Panc1 (cell line): ENCODE data around the gene BOLA2B.
"Not testable (repeated sequence)": the region's sequence is repeated elsewhere in the genome, so short reads cannot be mapped to it uniquely, and the experiment has no call there.

Experiments
- POLR2AphosphoS5 ChIP-seq: IDR thresholded peaks from 2 replicates; pipeline ENCODE4 v1.6.1; 2012; ENCODE audit warnings: mild to moderate bottlenecking, low read depth, low read length, moderate library complexity
- TF ChIP-seq, protein P1 (sequence below): fragments of 450-650 bp; IDR thresholded peaks from 2 replicates; pipeline ENCODE4 v1.5.1; 2017; ENCODE audit warnings: mild to moderate bottlenecking
- TF ChIP-seq, protein P2 (sequence below), 2 experiments: IDR thresholded peaks; 2 replicates each; pipeline ENCODE4 v1.6.1; 2011 to 2012; ENCODE audit warnings: low read depth in 2 of 2, control low read depth in 1 of 2, low read length in 1 of 2, mild to moderate bottlenecking in 1 of 2, moderate library complexity in 1 of 2; ENCODE audit not compliant: insufficient read depth in 1 of 2

DNA sequence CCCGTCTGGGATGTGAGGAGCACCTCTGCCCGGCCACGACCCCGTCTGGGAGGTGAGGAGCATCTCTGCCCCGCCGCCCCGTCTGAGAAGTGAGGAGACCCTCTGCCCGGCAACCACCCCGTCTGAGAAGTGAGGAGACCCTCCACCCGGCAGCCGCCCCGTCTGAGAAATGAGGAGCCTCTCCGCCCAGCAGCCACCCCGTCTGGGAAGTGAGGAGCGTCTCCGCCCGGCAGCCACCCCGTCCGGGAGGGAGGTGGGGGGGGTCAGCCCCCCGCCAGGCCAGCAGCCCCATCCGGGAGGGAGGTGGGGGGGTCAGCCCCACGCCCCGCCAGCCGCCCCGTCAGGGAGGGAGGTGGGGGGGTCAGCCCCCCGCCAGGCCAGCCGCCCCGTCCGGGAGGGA is 24.7 kb downstream of the BOLA2B start:
- TF ChIP-seq, protein P1, sequence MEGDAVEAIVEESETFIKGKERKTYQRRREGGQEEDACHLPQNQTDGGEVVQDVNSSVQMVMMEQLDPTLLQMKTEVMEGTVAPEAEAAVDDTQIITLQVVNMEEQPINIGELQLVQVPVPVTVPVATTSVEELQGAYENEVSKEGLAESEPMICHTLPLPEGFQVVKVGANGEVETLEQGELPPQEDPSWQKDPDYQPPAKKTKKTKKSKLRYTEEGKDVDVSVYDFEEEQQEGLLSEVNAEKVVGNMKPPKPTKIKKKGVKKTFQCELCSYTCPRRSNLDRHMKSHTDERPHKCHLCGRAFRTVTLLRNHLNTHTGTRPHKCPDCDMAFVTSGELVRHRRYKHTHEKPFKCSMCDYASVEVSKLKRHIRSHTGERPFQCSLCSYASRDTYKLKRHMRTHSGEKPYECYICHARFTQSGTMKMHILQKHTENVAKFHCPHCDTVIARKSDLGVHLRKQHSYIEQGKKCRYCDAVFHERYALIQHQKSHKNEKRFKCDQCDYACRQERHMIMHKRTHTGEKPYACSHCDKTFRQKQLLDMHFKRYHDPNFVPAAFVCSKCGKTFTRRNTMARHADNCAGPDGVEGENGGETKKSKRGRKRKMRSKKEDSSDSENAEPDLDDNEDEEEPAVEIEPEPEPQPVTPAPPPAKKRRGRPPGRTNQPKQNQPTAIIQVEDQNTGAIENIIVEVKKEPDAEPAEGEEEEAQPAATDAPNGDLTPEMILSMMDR = not testable (repeated sequence)
- TF ChIP-seq, protein P2, sequence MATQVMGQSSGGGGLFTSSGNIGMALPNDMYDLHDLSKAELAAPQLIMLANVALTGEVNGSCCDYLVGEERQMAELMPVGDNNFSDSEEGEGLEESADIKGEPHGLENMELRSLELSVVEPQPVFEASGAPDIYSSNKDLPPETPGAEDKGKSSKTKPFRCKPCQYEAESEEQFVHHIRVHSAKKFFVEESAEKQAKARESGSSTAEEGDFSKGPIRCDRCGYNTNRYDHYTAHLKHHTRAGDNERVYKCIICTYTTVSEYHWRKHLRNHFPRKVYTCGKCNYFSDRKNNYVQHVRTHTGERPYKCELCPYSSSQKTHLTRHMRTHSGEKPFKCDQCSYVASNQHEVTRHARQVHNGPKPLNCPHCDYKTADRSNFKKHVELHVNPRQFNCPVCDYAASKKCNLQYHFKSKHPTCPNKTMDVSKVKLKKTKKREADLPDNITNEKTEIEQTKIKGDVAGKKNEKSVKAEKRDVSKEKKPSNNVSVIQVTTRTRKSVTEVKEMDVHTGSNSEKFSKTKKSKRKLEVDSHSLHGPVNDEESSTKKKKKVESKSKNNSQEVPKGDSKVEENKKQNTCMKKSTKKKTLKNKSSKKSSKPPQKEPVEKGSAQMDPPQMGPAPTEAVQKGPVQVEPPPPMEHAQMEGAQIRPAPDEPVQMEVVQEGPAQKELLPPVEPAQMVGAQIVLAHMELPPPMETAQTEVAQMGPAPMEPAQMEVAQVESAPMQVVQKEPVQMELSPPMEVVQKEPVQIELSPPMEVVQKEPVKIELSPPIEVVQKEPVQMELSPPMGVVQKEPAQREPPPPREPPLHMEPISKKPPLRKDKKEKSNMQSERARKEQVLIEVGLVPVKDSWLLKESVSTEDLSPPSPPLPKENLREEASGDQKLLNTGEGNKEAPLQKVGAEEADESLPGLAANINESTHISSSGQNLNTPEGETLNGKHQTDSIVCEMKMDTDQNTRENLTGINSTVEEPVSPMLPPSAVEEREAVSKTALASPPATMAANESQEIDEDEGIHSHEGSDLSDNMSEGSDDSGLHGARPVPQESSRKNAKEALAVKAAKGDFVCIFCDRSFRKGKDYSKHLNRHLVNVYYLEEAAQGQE (IDR thresholded peaks at IDR 0.05; ENCODE audit: insufficient read depth in 1 of 2, low read depth in 2 of 2, low read length in 1 of 2) = not testable (repeated sequence)
- not testable (repeated sequence) for TF ChIP-seq POLR2AphosphoS5
